HEK293 (cell line): ENCODE results near the gene NIPSNAP3A.

Source experiments
- CTCF ChIA-PET: fragments of 350-600 bp; formaldehyde crosslinking; extraction: SDS; loops from one replicate; lab custom pipeline; 2021; ENCODE audit warnings: antibody characterized with exemption; lab: Yijun Ruan, JAX
- POLR2A ChIA-PET: fragments of 300-600 bp; formaldehyde crosslinking; extraction: SDS; loops from one replicate; lab custom pipeline; 2020; ENCODE audit warnings: antibody characterized with exemption, inconsistent platforms; lab: Yijun Ruan, JAX
- H3K27ac ChIP-seq: fragments of 200-500 bp; sonication (Bioruptor generic); 2 replicates; pipeline ENCODE4 v1.5.1; 2014; ENCODE audit warnings: low read depth, low read length, control low read depth, inconsistent platforms; ENCODE audit errors: extremely low read depth
- H3K36me3 ChIP-seq, 2 experiments: fragments of 200-500 bp in 1 of 2; sonication (Bioruptor generic) in 1 of 2; 1 replicate in 1 of 2; 2 replicates in 1 of 2; pipeline ENCODE4 v1.5.1; 2014 to 2017; ENCODE audit warnings: inconsistent platforms in 2 of 2, low read length in 2 of 2; ENCODE audit not compliant: control insufficient read depth in 2 of 2, insufficient read depth in 1 of 2
- H3K4me1 ChIP-seq: fragments of 200-500 bp; sonication (Bioruptor generic); 2 replicates; pipeline ENCODE4 v1.5.1; 2014; ENCODE audit warnings: mild to moderate bottlenecking, low read length, inconsistent platforms; ENCODE audit not compliant: control insufficient read depth, insufficient read depth
- H3K4me3 ChIP-seq: 2 replicates; pipeline ENCODE4 v1.5.1; 2011; ENCODE audit warnings: low read depth, mild to moderate bottlenecking, control low read depth, low read length, moderate library complexity
- H3K9me3 ChIP-seq: fragments of 200-500 bp; sonication (Bioruptor generic); 2 replicates; pipeline ENCODE4 v1.5.1; 2014; ENCODE audit warnings: low read depth, low read length, inconsistent platforms; ENCODE audit not compliant: control insufficient read depth, insufficient read depth
- BCL11A ChIP-seq: fragments of 450-650 bp; formaldehyde crosslinking; IDR thresholded peaks from 2 replicates; pipeline ENCODE4 v1.5.1; 2016; ENCODE audit warnings: low read depth, missing biosample characterization, missing genetic modification characterization
- CTCF ChIP-seq: fragments of 450-650 bp; formaldehyde crosslinking; IDR thresholded peaks from 2 replicates; pipeline ENCODE4 v1.5.1; 2016; ENCODE audit warnings: missing biosample characterization, missing genetic modification characterization
- EGR2 ChIP-seq: fragments of 450-650 bp; formaldehyde crosslinking; IDR thresholded peaks from 2 replicates; pipeline ENCODE4 v1.5.1; 2016; ENCODE audit warnings: low read depth, missing biosample characterization, missing genetic modification characterization
- KLF7 ChIP-seq: fragments of 450-650 bp; formaldehyde crosslinking; IDR thresholded peaks from 2 replicates; pipeline ENCODE4 v1.5.1; 2016; ENCODE audit warnings: missing biosample characterization, missing genetic modification characterization, borderline replicate concordance
- MYNN ChIP-seq: fragments of 450-650 bp; formaldehyde crosslinking; IDR thresholded peaks from 2 replicates; pipeline ENCODE4 v1.5.1; 2016; ENCODE audit warnings: missing biosample characterization, missing genetic modification characterization, borderline replicate concordance
- PRDM1 ChIP-seq: fragments of 450-650 bp; formaldehyde crosslinking; IDR thresholded peaks from 2 replicates; pipeline ENCODE4; 2016; ENCODE audit warnings: missing biosample characterization, missing genetic modification characterization
- PRDM4 ChIP-seq: fragments of 450-650 bp; formaldehyde crosslinking; IDR thresholded peaks from 2 replicates; pipeline ENCODE4 v1.5.1; 2017; ENCODE audit warnings: missing biosample characterization, missing genetic modification characterization
- RBAK ChIP-seq: fragments of 450-650 bp; formaldehyde crosslinking; IDR thresholded peaks from 2 replicates; pipeline ENCODE4 v1.5.1; 2016; ENCODE audit warnings: missing biosample characterization, missing genetic modification characterization
- SCRT1 ChIP-seq: fragments of 450-650 bp; formaldehyde crosslinking; IDR thresholded peaks from 2 replicates; pipeline ENCODE4 v1.5.1; 2016; ENCODE audit warnings: missing biosample characterization, missing genetic modification characterization, borderline replicate concordance
- TSHZ1 ChIP-seq: fragments of 450-650 bp; formaldehyde crosslinking; IDR thresholded peaks from 2 replicates; pipeline ENCODE4 v1.5.1; 2016; ENCODE audit warnings: missing biosample characterization, missing genetic modification characterization, borderline replicate concordance
- ZBTB21 ChIP-seq: fragments of 450-650 bp; formaldehyde crosslinking; IDR thresholded peaks from 2 replicates; pipeline ENCODE4 v1.5.1; 2017; ENCODE audit warnings: missing biosample characterization, missing genetic modification characterization
- ZFHX2 ChIP-seq: fragments of 450-650 bp; formaldehyde crosslinking; conservative IDR thresholded peaks from 2 replicates; pipeline ENCODE4 v1.5.1; 2016; ENCODE audit warnings: missing biosample characterization, missing genetic modification characterization
- ZNF148 ChIP-seq: fragments of 450-650 bp; formaldehyde crosslinking; IDR thresholded peaks from 2 replicates; pipeline ENCODE4 v1.5.0; 2017; ENCODE audit warnings: missing biosample characterization, missing genetic modification characterization, borderline replicate concordance
- ZNF169 ChIP-seq: fragments of 450-650 bp; formaldehyde crosslinking; IDR thresholded peaks from 2 replicates; pipeline ENCODE4 v1.5.1; 2016; ENCODE audit warnings: missing biosample characterization, missing genetic modification characterization
- ZNF184 ChIP-seq: fragments of 450-650 bp; IDR thresholded peaks from 2 replicates; pipeline ENCODE4 v1.5.1; 2018; ENCODE audit warnings: missing biosample characterization, mild to moderate bottlenecking, missing genetic modification characterization
- ZNF292 ChIP-seq: fragments of 450-650 bp; formaldehyde crosslinking; IDR thresholded peaks from 2 replicates; pipeline ENCODE4 v1.5.1; 2016; ENCODE audit warnings: low read depth, missing biosample characterization, missing genetic modification characterization, borderline replicate concordance
- ZNF37A ChIP-seq: fragments of 450-650 bp; IDR thresholded peaks from 2 replicates; pipeline ENCODE4 v1.5.1; 2018; ENCODE audit warnings: missing biosample characterization, missing genetic modification characterization
- ZNF391 ChIP-seq: fragments of 450-650 bp; formaldehyde crosslinking; IDR thresholded peaks from 2 replicates; pipeline ENCODE4 v1.5.1; 2016; ENCODE audit warnings: low read depth, missing biosample characterization, missing genetic modification characterization, borderline replicate concordance
- ZNF514 ChIP-seq: fragments of 450-650 bp; formaldehyde crosslinking; IDR thresholded peaks from 2 replicates; pipeline ENCODE4 v1.5.1; 2016; ENCODE audit warnings: missing biosample characterization, missing genetic modification characterization
- ZNF544 ChIP-seq: fragments of 450-650 bp; formaldehyde crosslinking; IDR thresholded peaks from 2 replicates; pipeline ENCODE4 v1.5.0; 2017; ENCODE audit warnings: missing biosample characterization, missing genetic modification characterization
- ZNF585B ChIP-seq: fragments of 450-650 bp; formaldehyde crosslinking; IDR thresholded peaks from 2 replicates; pipeline ENCODE4 v1.5.1; 2016; ENCODE audit warnings: missing biosample characterization, missing genetic modification characterization
- ZNF596 ChIP-seq: fragments of 450-650 bp; IDR thresholded peaks from 2 replicates; pipeline ENCODE4 v1.5.0; 2018; ENCODE audit warnings: missing biosample characterization, mild to moderate bottlenecking, missing genetic modification characterization, moderate library complexity
- ZNF600 ChIP-seq: fragments of 450-650 bp; formaldehyde crosslinking; IDR thresholded peaks from 2 replicates; pipeline ENCODE4 v1.5.1; 2016; ENCODE audit warnings: missing biosample characterization, missing genetic modification characterization

The NIPSNAP3A gene

GRCh38 chr9:104738452-104738851 is 9.0 kb upstream of the NIPSNAP3A start (continued):
- TF ChIP-seq ZFHX2 (no peak), ZNF184 (tag by site-specific recombination) (no peak), KLF7 (tag by site-specific recombination) (no peak), ZNF169 (tag by site-specific recombination) (no peak), ZNF391 (tag by site-specific recombination) (no peak)

- no peak overlapping the region for H3K4me3 ChIP-seq
- no peak overlapping the region for H3K27ac ChIP-seq
- POLR2A ChIA-PET: no interaction called here
- TF ChIP-seq ZNF148 (tag by site-specific recombination) (no peak), CTCF (tag by site-specific recombination) (no peak), PRDM1 (tag by site-specific recombination) (no peak), ZNF596 (tag by site-specific recombination) (no peak), ZBTB21 (tag by site-specific recombination) (no peak), ZNF514 (tag by site-specific recombination) (no peak), TSHZ1 (tag by site-specific recombination) (no peak), ZNF600 (tag by site-specific recombination) (no peak), ZNF292 (tag by site-specific recombination) (no peak), RBAK (tag by site-specific recombination) (no peak), BCL11A (tag by site-specific recombination) (no peak), SCRT1 (tag by site-specific recombination) (no peak), PRDM4 (tag by site-specific recombination) (no peak), MYNN (tag by site-specific recombination) (no peak), ZNF585B (no peak), ZNF37A (tag by site-specific recombination) (no peak), ZNF544 (tag by site-specific recombination) (no peak), EGR2 (no peak), ZNF391 (tag by site-specific recombination) (no peak)
- TF ChIP-seq, all 188 proteins: peak for 0
- CTCF ChIA-PET: no interaction called here
- Histone ChIP-seq H3K36me3 (no peaks in the 10 kb centered on the region), H3K4me1 (no peaks in the 10 kb centered on the region), H3K9me3 (no peaks in the 10 kb centered on the region)
Observed at GRCh38 chr9:104740621-104741020, 6.9 kb upstream of the NIPSNAP3A start.
